ENCODE results near the gene TBCK.

DNA sequence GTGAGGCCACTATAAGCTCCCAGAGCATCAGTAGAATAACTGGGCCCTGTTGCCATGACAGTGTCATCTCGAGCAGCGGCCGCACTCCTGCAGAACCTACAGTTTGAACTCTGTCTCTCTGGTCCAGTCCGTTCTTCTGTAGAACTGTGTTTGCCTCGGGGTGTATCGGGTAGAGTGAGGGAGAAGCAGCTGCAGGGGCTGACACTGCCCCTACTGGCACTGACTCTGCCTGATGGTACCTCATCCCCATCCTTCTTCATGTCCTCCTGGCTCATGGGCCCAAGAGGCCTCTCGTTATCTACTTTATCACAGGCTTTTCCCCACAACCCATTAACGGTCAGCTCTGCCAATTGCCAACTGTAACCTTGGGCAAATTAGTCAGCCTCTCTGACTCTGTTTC, 324.3 kb downstream of the TBCK start:
- TF ChIP-seq CTCF (IDR thresholded peaks at IDR 0.05 in 2 of 3, conservative IDR thresholded peaks at IDR 0.05 in 1 of 3; ENCODE audit: insufficient read depth in 2 of 3, low read depth in 1 of 3, low read length in 3 of 3) = no peak
- no peak for TF ChIP-seq OTX1 (CRISPR knock-in tag; IDR thresholded peaks at IDR 0.05)

Data from K562 (cell line).